SW 1271 (cell line): ENCODE data around the gene AKT3.
"Not testable (repeated sequence)": the region's sequence is repeated elsewhere in the genome, so short reads cannot be mapped to it uniquely, and the experiment has no call there.

Experiments
- DNase-seq, 2 experiments: peaks; one replicate each; lab custom pipeline; 2025; lab: John Stamatoyannopoulos, UW

The AKT3 gene

GRCh38 chr1:243783714-243784113 is 66.3 kb downstream of the AKT3 start:
- no peak for DNase-seq

DNA sequence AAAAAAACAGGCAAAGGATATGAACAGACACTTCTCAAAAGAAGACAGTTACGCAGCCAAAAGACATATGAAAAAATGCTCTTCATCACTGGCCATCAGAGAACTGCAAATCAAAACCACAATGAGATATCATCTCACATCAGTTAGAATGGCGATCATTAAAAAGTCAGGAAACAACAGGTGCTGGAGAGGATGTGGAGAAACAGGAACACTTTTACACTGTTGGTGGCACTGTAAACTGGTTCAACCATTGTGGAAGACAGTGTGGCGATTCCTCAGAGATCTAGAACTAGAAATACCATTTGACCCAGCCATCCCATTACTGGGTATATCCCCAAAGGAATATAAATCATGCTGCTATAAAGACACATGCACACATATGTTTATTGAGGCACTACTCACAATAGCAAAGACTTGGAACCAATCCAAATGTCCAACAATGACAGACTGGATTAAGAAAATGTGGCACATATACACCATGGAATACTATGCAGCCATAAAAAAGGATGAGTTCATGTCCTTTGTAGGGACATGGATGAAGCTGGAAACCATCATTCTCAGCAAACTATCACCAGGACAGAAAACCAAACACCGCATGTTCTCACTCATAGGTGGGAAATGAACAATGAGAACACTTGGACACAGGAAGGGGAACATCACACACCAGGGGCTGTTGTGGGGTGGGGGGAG is 77.5 kb downstream of the AKT3 start:
- DNase-seq = not testable (repeated sequence)

GRCh38 chr1:243770860-243771259 is 79.2 kb downstream of the AKT3 start:
- no peak for DNase-seq

GRCh38 chr1:243765676-243766075 is 84.4 kb downstream of the AKT3 start:
- no peak for DNase-seq

GRCh38 chr1:243763806-243764205 is 86.2 kb downstream of the AKT3 start:
- no peak for DNase-seq

DNA sequence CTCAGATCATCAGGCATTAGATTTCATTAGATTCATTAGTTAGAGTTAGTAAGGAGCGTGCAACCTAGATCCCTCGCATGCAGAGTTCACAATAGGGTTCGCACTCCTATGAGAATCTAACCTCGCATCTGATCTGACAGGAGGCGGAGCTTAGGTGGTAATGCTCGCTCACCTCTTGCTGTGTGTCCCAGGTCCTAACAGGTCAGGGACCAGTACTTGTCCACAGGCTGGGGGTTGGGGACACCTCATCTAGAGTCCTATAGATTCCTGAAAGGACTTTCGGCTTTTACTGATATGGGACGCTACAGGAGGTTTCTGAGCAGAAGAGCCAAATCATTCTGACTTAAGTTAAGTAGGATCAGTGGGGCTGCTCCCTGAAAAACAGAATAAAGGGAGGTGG is 91.4 kb downstream of the AKT3 start:
- DNase-seq = no peak

DNA sequence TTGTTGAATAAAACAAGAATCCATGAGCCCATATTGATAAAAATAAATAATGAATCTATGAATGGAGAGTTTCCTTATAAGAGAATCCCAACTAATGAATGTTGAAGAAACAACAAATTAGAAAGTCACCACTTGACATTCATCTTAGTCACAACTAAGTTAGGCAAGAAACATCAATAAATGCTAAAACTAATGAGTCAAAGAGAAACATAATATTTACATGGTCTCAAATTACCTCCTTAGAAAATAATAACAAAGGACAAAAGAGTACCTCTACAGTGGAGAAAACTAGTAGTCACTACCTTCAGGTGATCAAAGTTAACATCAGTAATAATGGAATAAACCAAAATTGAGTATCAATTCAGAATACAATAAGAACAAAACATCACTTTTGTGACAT is 93.5 kb downstream of the AKT3 start:
- no peak for DNase-seq

GRCh38 chr1:243754348-243754747 is 95.7 kb downstream of the AKT3 start:
- DNase-seq = no peak

DNA sequence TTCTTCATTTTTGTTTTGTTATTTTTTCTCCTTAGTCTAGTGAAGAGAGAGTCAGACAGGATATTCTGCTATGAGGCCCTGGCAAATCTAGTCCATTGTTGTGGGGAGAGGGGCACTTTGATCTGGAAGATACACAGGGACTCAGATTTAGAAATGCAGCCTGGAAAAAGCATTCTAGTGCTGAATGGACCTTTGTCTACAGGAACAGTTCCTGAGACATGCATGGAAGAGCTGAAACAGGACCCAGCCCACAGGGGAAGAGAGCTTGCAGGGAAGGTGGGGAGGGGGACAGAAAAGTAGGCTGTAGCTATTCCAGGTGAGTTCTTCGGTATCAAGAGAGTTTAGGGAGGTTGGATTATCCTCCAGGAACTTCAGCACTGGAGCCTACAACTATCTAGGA is 98.5 kb downstream of the AKT3 start:
- DNase-seq = no peak

- DNase-seq = peak in 1 of 2 experiments; percentile 57
Measured at GRCh38 chr1:243748706-243749283, 101.2 kb downstream of the AKT3 start.

- DNase-seq = no peak
Measured at GRCh38 chr1:243748227-243748626, 101.8 kb downstream of the AKT3 start.

DNA sequence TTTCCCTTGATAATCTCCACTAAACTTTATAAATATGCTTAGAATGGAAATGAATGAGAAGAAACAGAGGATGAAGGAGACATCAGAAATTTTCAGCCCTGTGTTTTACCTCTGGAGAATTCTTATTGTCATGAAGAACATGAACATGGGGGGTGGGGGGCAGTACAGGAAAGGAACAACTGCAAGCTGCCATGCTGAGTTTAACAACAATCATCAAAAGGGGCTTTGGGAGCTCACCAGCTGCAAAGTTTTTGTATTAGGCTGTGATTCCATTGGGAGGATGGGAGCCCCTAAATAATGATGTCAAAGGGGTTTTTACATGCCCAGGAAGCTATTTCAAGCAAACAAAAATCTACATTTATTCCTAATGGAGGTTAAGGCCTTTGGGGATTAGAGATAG is 103.3 kb downstream of the AKT3 start:
- DNase-seq = no peak

DNA sequence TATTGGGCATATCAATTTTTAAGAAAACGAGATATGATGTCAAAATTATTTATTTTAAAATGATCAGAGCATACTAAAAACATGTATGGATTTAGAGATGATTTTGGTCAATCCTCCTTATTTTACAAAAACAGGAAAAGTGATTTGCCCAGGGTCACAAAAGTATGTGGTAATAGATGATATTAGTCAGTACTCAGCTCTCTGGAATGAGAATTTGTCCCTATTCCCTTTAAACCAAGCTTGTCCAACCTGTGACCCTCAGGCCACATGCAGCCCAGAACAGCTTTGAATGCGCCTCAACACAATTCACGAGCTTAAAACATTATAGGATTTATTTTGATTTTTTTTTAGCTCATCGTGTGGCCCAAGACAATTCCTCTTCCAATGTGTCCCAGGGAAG is 104.7 kb downstream of the AKT3 start:
- no peak for DNase-seq

GRCh38 chr1:243742819-243743218 is 107.2 kb downstream of the AKT3 start:
- DNase-seq = peak in 1 of 2 experiments; percentile 28

- DNase-seq = no peak
Measured at GRCh38 chr1:243740255-243740999, 109.6 kb downstream of the AKT3 start.

DNA sequence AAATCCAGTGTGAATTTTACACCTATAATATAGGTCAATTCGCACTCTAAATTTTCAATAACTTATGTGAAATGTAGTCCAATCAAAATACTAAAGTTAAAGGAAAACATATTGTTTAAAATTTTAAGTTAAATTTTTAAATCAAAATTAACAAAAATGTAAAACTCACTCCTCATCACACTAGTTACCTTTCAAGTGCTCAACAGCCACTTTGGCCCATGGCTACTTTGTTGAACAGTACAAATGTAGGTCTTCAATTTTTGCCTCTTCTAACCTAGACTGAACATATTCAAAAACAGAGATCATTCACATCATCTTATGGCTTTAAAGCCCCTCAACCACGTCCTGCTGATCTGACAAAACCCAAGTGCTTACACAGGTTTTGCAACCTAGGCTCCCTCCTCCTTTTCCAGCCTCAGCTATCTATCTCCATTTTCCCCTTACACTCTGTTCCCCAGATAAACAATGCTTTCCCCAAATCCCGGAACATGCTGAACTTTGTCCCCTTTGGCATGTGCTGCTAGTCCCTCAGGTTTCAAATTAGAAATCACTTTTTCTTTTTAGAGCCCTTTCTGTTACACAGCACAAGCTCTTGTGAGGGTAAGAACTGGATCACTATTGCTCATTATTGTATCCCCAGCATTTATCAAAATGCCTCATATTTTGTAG is 110.6 kb downstream of the AKT3 start:
- no peak for DNase-seq

DNA sequence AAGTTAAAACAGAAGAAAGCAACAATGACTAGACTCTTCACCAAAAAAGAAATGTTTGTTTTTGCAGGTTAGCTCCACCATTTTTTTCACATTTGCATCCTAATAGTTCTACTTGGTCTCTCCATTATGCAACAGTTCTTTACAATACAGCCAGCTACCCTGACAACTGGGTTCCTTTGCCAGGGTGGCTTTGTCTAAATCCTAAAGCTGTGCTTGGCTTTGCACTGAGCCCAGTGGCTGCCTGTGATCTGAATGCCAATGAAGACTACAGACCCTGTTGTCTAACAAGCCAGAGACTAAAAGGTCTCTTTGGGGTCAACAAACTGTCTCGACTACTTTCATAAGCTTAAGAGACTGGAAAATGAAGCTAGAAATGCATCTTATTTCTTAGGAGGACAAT is 112.0 kb downstream of the AKT3 start:
- no peak for DNase-seq

- DNase-seq = no peak
Measured at GRCh38 chr1:243735457-243735856, 114.6 kb downstream of the AKT3 start.

GRCh38 chr1:243734308-243734695 is 115.7 kb downstream of the AKT3 start:
- no peak for DNase-seq

- no peak for DNase-seq
Measured at GRCh38 chr1:243733670-243734307, 116.3 kb downstream of the AKT3 start.

- no peak for DNase-seq
Measured at GRCh38 chr1:243732637-243733036, 117.4 kb downstream of the AKT3 start.

- DNase-seq = no peak
Measured at GRCh38 chr1:243731974-243732625, 117.9 kb downstream of the AKT3 start.
